HG03439 (cell line): Measurements from ENCODE around the gene DIS3L2.
A peak's percentile ranks its signal among the peaks of the same experiment; 100 is the strongest.

Experiments
- ATAC-seq: cut with Tn5 transposase; IDR thresholded peaks from one replicate; pipeline ENCODE4 v1.9.1; 2021; ENCODE audit warnings: mild to moderate bottlenecking, moderate library complexity; ENCODE audit not compliant: unreplicated experiment

Gene DIS3L2

GRCh38 chr2:232250246-232251175 lies 289.0 kb downstream of the DIS3L2 start:
- no peak for ATAC-seq

- no peak for ATAC-seq
Measured at GRCh38 chr2:232255033-232255432, 293.5 kb downstream of the DIS3L2 start.

- ATAC-seq: no peak
Measured at GRCh38 chr2:232260075-232260474, 298.6 kb downstream of the DIS3L2 start.

GRCh38 chr2:232261776-232262175 lies 300.3 kb downstream of the DIS3L2 start:
- ATAC-seq: no peak

GRCh38 chr2:232263295-232263694 lies 301.8 kb downstream of the DIS3L2 start:
- no peak for ATAC-seq

- ATAC-seq: no peak
Measured at GRCh38 chr2:232264081-232264480, 302.6 kb downstream of the DIS3L2 start.

- ATAC-seq: no peak
Measured at GRCh38 chr2:232265329-232265728, 303.8 kb downstream of the DIS3L2 start.

- ATAC-seq: no peak
Measured at GRCh38 chr2:232268636-232269165, 307.2 kb downstream of the DIS3L2 start.

- no peak for ATAC-seq
Measured at GRCh38 chr2:232269867-232270266, 308.4 kb downstream of the DIS3L2 start.

- no peak for ATAC-seq
Measured at GRCh38 chr2:232273903-232274643, 312.6 kb downstream of the DIS3L2 start.

GRCh38 chr2:232275670-232276069 lies 314.2 kb downstream of the DIS3L2 start:
- no peak for ATAC-seq

- ATAC-seq: peak; percentile 60
Measured at GRCh38 chr2:232276084-232276732, 314.7 kb downstream of the DIS3L2 start.

GRCh38 chr2:232276733-232277313 lies 315.3 kb downstream of the DIS3L2 start:
- no peak for ATAC-seq

GRCh38 chr2:232278534-232278933 lies 317.0 kb downstream of the DIS3L2 start:
- no peak for ATAC-seq

- ATAC-seq: no peak
Measured at GRCh38 chr2:232280341-232280740, 318.8 kb downstream of the DIS3L2 start.

- ATAC-seq: no peak
Measured at GRCh38 chr2:232281858-232282507, 320.5 kb downstream of the DIS3L2 start.

GRCh38 chr2:232282508-232283055 lies 321.1 kb downstream of the DIS3L2 start:
- no peak for ATAC-seq

- ATAC-seq: no peak
Measured at GRCh38 chr2:232286001-232286868, 324.7 kb downstream of the DIS3L2 start.

- no peak for ATAC-seq
Measured at GRCh38 chr2:232287316-232287715, 325.8 kb downstream of the DIS3L2 start.
